HG03378 (cell line): ENCODE measurements around the gene IL10RA.
A peak's percentile ranks its signal among the peaks of the same experiment; 100 is the strongest.

Experiments
- ATAC-seq: cut with Tn5 transposase; IDR thresholded peaks from one replicate; pipeline ENCODE4 v1.9.1; 2021; ENCODE audit warnings: mild to moderate bottlenecking, moderate library complexity; ENCODE audit not compliant: unreplicated experiment

Gene IL10RA

DNA sequence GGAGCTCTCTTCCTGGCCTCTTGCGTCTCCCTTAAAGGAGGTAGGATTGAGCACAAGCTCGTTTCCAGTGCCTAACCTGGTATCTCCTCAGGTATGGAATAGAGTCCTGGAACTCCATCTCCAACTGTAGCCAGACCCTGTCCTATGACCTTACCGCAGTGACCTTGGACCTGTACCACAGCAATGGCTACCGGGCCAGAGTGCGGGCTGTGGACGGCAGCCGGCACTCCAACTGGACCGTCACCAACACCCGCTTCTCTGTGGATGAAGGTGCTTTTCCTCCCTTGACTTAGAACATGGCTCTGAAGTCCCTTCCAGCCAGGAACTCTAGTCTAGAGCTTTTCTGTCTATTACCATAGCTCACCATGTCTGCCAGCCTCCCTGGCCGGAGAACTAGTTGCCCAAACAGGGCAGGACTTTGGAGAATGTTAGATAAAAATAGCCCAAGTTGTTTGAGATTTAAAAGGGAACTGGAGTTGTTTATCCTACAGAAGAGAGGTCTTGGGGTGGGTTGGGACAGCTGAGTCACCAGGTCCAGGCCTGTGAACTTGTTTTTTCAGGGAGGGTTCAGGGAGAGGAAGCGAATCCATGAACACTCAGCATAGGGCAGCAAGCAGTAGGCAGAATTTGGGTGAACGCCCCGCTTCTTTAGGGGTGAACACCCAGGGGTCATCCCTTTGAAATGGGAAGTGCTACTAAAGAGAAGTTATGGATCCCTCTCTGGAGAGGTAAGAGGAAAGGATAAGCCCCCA lies 3.3 kb downstream of the IL10RA start:
- no peak for ATAC-seq

DNA sequence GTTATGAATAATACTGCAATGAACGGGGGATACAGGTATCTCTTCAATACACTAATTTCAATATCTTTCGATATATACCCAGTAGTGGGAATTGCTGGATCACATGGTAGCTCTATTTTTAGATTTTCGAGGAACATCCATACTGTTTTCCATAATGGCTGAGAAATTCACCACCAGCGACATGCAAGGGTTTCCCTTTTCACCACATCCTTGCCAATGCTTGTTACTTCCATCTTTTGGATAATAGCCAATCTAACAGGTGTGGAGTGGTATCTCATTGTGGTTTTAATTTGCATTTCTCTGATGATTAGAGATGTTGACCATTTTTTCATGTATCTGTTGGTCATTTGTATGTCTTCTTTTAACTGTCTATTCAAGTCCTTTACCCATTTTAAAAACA lies 5.9 kb downstream of the IL10RA start:
- no peak for ATAC-seq

DNA sequence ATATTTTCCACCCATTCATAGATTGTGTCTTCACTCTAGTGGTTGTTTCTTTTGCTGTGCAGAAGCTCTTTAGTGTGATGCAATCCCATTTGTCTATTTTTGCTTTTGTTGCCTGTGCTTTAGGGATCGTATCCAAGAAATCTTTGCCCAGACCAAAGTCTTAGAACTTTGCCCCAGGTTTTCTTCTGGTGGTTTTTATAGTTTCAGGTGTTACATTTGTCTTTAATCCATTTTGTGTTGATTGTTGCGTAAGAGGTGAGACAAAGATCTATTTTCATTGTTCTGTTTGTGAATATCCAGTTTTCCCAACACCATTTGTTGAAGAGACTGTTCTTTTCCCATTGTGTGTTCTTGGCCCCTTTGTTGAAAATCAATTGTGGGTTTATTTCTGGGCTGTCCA lies 6.4 kb downstream of the IL10RA start:
- ATAC-seq = no peak

DNA sequence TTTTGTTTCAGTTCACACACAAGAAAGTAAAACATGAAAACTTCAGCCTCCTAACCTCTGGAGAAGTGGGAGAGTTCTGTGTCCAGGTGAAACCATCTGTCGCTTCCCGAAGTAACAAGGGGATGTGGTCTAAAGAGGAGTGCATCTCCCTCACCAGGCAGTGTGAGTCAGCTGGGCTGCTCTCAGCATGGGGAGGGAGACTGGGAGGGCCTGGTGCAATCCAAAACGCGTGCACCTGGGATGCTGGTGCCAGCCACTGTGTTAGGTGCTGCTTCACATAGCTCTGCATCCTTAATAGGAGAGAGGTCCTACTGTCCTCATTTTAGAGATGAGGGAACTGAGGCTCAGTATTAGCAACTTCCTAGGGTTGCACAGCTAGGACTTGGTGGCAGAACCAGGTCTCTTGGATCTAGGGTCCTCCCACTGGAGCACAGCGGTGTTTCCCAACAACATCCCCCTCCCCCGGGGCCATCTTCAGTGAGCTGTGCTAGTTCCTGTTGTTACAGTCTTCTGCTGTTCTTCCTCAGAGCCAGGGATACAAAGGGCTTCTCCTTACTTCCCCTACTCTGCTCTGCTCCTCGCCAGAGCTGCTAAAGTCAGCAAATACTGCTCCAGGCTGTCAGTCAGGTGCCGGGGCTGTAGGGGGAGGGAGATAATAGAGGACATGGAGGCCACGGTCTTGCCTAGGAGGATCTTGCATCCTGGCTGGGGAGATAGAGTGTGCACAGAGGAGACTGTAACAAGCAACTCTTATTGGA lies 8.0 kb downstream of the IL10RA start:
- no peak for ATAC-seq

DNA sequence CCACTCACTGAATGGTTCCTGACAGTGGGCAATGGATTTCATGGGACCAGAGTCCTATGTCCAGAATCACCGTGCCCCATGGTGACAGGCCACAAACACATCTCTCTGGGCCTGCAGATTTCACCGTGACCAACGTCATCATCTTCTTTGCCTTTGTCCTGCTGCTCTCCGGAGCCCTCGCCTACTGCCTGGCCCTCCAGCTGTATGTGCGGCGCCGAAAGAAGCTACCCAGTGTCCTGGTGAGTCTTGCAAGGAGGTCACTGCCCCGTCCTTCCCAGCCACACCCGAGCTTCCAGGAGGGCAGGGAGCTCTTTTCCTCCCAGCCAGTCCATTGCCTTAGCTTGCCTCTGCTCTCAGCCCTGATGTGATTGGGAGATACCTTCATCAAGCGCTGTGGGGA lies 9.3 kb downstream of the IL10RA start:
- ATAC-seq = no peak

DNA sequence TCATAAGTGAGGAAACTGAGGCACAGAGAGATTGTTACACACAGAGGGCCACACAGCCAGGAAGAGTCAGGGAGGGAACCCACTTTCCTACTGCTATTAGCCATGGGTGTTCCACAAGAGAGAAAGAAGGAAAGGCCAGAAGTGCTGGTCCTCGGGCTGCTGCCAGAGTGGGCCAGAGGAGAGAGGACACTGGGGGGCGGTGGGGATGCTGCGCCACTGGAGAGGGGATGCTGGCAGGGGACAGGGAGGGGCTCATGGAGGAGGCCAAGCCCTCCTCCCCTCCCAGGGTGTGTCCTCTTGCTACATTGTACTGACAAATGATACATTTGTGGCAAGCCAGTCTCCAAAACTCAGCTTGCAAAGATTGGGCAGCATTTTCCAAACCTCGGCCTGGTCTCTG lies 9.9 kb downstream of the IL10RA start:
- no peak for ATAC-seq

DNA sequence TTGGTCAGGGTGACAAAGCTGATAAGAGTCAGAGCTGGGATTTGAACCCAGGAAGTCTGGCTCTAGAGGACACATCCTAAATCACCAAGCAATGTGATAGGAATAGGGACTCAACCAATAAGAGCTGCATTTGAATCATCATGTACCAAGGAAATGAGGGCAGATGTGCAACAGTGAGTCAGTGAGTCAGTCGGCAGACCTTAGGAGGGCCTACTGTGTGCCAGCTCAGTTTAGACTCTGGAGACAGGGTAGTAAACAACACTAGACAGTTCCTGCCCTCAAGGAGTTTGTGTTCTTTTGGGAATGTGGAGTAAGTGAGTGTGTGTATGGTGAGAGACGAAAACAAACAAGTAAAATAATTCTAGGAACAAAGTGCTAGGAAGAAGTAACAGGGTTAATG lies 11.2 kb downstream of the IL10RA start:
- ATAC-seq = no peak

- peak; percentile 75 for ATAC-seq
Measured at GRCh38 chr11:117997823-117998579, 11.8 kb downstream of the IL10RA start.

GRCh38 chr11:117998664-117999353 lies 12.6 kb downstream of the IL10RA start:
- ATAC-seq = no peak

DNA sequence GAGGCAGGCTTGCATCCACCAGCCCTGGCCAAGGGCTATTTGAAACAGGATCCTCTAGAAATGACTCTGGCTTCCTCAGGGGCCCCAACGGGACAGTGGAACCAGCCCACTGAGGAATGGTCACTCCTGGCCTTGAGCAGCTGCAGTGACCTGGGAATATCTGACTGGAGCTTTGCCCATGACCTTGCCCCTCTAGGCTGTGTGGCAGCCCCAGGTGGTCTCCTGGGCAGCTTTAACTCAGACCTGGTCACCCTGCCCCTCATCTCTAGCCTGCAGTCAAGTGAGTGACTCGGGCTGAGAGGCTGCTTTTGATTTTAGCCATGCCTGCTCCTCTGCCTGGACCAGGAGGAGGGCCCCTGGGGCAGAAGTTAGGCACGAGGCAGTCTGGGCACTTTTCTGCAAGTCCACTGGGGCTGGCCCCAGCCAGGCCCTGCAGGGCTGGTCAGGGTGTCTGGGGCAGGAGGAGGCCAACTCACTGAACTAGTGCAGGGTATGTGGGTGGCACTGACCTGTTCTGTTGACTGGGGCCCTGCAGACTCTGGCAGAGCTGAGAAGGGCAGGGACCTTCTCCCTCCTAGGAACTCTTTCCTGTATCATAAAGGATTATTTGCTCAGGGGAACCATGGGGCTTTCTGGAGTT lies 13.3 kb downstream of the IL10RA start:
- ATAC-seq = no peak

GRCh38 chr11:118000067-118000849 lies 14.1 kb downstream of the IL10RA start:
- no peak for ATAC-seq

DNA sequence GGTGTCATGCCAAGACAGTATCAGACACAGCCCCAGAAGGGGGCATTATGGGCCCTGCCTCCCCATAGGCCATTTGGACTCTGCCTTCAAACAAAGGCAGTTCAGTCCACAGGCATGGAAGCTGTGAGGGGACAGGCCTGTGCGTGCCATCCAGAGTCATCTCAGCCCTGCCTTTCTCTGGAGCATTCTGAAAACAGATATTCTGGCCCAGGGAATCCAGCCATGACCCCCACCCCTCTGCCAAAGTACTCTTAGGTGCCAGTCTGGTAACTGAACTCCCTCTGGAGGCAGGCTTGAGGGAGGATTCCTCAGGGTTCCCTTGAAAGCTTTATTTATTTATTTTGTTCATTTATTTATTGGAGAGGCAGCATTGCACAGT lies 14.6 kb downstream of the IL10RA start:
- ATAC-seq = no peak

DNA sequence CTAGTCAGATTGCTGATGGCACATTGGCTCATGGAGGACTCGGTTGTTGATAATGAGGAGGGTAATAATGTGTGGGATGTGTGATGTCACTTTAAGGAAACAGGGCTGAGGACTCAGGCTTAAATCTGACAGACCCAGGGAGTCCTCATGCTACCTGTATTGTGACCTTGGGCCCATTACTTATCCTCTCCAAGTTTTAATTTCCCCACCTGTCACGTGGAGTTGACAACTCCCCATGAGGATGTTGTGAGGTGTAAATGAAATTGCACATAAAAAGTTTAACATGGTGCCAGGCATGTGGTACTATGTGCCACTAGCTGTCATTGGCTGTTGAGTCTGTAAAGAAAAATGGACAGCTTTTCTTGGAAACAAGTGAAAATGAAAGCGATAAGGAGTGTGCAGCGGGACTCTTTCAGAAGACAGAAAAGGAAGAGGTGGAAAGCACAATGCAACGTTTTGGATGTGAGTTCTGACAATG lies 15.3 kb downstream of the IL10RA start:
- no peak for ATAC-seq

DNA sequence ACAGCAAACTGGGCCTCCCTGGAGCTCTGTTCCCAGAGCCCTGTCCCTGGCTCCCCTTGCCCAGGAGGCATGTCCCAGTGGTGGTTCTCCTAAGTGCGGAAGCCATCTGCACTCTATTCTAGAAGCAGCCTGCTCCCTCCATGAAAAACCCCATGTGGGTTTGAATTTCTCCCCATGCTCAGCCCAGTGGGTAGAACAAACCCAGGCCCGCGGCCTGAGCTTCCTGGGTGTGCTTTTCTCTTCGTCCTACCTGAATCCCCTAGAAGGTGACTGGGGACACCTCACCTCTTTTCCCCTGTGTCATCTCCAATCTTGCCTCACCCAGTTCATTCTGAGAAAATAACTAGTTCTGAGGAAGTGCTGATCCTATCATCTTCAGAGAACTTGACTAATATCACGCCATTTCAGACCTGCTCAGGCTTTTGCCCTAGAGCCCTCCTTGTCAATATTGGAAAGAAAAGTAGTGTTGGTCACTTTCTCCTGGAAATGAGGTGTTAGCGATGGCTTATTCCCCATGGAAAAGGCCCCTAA lies 15.9 kb downstream of the IL10RA start:
- ATAC-seq = no peak

DNA sequence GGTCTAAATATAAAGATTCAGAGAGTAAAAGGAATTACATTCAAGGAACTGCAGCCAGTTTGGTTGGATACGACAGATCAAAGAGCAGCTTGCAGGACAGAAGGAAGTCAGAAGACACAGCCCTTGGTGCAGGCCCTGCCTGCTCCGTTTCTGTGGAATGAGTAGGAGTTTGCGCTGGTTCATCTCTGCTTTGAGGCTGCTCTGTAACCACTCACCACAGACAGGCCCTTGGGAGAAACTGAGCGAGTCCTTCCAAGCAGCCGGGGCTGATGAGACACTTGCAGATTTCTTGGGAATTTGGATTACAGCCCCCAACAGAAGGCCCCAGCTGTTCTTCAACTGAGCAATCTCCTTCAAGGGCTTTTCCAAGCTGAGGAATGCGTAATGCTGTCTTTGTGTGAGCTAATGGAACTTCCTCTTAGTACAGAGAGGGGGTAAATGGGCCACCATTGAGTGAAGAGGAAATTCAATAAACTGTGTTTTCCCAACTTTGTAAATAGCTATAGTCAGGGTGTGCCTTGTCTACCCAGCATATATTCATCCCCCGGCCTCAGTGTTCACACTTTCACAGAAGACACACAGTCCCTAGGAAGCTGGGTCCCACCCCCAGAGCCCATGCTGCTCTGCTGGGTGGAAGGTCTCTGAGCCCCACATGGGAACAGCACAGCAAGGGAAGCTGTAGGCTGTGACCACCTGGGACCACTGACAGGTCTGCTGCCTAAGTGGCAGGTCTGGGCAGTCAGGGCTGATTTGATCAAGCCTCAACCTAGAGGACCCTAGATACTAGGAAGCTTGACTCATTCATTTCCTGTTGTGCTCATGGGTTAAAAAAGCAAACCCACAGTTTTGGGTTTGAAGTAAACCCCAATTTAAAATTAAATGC lies 16.6 kb downstream of the IL10RA start:
- ATAC-seq = no peak

GRCh38 chr11:118003456-118003855 lies 17.3 kb downstream of the IL10RA start:
- ATAC-seq = no peak

- ATAC-seq = no peak
Measured at GRCh38 chr11:118004543-118005223, 18.5 kb downstream of the IL10RA start.
